ENCODE data around the gene STAM2.

DNA sequence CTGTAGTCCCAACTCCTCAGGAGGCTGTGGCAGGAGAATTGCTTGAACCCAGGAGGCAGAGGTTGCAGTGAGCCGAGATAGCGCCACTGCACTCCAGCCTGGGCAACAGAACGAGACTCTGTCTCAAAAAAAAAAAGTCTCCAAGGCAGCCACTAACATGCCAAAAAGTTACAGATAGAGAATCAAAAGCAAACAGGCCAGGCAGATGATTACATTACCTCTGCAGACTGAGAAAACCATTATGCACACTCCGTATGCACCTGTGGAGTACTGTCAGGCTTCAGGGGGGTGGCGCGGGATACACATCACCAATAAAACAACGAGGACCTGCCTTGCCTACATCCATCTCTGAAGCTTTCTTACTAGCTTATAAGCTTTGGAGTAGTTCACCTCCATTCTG is 10.3 kb downstream of the STAM2 start:
- TF ChIP-seq POLR2A (IDR thresholded peaks at IDR 0.05): no peak
- TF ChIP-seq, protein P1, sequence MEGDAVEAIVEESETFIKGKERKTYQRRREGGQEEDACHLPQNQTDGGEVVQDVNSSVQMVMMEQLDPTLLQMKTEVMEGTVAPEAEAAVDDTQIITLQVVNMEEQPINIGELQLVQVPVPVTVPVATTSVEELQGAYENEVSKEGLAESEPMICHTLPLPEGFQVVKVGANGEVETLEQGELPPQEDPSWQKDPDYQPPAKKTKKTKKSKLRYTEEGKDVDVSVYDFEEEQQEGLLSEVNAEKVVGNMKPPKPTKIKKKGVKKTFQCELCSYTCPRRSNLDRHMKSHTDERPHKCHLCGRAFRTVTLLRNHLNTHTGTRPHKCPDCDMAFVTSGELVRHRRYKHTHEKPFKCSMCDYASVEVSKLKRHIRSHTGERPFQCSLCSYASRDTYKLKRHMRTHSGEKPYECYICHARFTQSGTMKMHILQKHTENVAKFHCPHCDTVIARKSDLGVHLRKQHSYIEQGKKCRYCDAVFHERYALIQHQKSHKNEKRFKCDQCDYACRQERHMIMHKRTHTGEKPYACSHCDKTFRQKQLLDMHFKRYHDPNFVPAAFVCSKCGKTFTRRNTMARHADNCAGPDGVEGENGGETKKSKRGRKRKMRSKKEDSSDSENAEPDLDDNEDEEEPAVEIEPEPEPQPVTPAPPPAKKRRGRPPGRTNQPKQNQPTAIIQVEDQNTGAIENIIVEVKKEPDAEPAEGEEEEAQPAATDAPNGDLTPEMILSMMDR (IDR thresholded peaks at IDR 0.05): no peak
- TF ChIP-seq EP300 (IDR thresholded peaks at IDR 0.05): no peak

Data from ovary (tissue), 3 donors.